AG09319 (cell line): Measurements from ENCODE around the gene UHRF1.

Source experiments
- DNase-seq: peaks from one replicate; pipeline ENCODE4 v3.0.0-alpha.2; 2010; ENCODE audit warnings: low read depth; ENCODE audit errors: extremely low read depth
- CTCF ChIP-seq: IDR thresholded peaks from 2 replicates; pipeline ENCODE4 v1.5.1; 2011; ENCODE audit warnings: low read depth, mild to moderate bottlenecking, inconsistent platforms, low read length, moderate library complexity

UHRF1 gene

GRCh38 chr19:4985551-4985991 is 76.3 kb downstream of the UHRF1 start:
- TF ChIP-seq CTCF, result no peak

DNA sequence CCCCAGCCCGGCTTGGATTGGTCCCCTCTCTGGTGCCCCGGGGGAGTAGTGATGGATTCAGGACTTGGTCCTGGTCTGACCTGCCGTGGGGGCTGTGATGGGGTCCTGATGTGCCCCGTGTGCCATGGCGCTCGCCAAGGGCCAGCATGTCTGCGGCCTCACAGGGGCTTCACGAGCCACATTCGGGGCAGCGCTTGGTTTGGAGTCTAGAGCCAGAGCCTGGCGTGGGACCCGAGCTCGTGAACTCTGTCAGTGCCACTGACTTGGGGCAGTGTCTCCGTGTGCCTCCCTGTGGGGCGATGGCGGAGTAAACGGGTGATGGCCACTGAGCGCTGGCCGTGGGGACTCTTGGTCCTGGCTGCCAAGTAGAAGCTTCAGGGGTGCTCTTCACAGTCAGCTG is 76.8 kb downstream of the UHRF1 start:
- no peak for DNase-seq
- TF ChIP-seq CTCF, result no peak

More at GRCh38 chr19:4985551-4985991, 76.3 kb downstream of the UHRF1 start:
- DNase-seq, result no peak

GRCh38 chr19:4986471-4986891 is 77.2 kb downstream of the UHRF1 start:
- TF ChIP-seq CTCF, result no peak
- DNase-seq, result no peak

GRCh38 chr19:4987256-4987655 is 78.0 kb downstream of the UHRF1 start:
- no peak for TF ChIP-seq CTCF
- no peak for DNase-seq

GRCh38 chr19:4987692-4988370 is 78.5 kb downstream of the UHRF1 start:
- no peak for TF ChIP-seq CTCF
- DNase-seq, result no peak

- no peak for TF ChIP-seq CTCF
- DNase-seq, result no peak
Measured at GRCh38 chr19:4988770-4989251, 79.5 kb downstream of the UHRF1 start.

DNA sequence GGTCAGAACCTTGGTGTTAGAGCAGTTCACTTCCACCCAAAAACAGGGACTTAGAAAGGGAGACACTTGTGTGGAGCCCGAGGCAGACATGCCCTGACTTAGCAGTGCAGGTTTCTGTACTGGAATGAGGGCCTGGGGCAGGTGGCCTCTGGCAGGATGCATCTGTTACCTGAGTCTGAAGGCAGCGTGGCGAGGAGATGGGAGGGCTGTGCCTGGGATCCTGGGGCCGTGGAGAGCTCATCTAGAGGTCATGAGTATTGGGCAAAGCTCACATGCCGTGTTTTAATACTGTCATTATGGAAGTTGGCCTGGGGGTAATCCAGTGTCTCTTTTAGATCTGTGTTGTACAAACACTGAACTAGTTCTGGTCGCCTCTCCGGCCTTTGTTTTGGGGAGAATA is 81.0 kb downstream of the UHRF1 start:
- TF ChIP-seq CTCF, result no peak
- no peak for DNase-seq
